Psoas muscle (tissue), 7 donors: ENCODE results near the gene DYNC2I2. TPM values are rescaled to one million over a fixed set of nuclear protein-coding genes. Genes with fewer than 3 reads are reported as not detected.

ENCODE experiments used
- polyA plus RNA-seq, 3 donors: library from polyadenylated mRNA; stranded (reverse); fragments of 200-250 nt; gene quantifications; one replicate each; pipeline ENCODE4 v1.2.3, GENCODE V29; 2013
- total RNA-seq, 4 donors: library from RNA; stranded (reverse); fragmentation: NEBNext Ultra II Directional in 2 of 4; extraction: Animal tissue kit (Norgen Biotek cat#: 25700) in 2 of 4; gene quantifications; one replicate each; pipeline versions ENCODE4 v1.2.1 to v1.2.4, GENCODE V29; 2021 to 2023
- donor health status: healthy with polysubstance abuse.
- donor health status: DM: no; HTN: no; CAD: no; lungs with moderate emphysema.
- donor health status: Bipolar disorder and iron deficiency.
- donor health status: healthy.
- donor health status: DM: no; HTN: no; CAD: no.
- donor health status: DM: no; HTN: no; CAD: no.
- donor health status: DM: yes; HTN: yes; CAD: no.

DYNC2I2 gene
- total and polyA plus RNA-seq, 7 donors: 6.3 to 29.1 (median 10.3) TPM

Other genes starting within 250 kb of the DYNC2I2 start
- 1 to 10 TPM; 2.2 to 6.5 (median 4.0) TPM for gene CERCAM, start 236.0 kb downstream of the DYNC2I2 start, total RNA-seq
- gene CERCAM, start 236.0 kb downstream of the DYNC2I2 start, polyA plus RNA-seq: 1 to 10 TPM; 1.7 to 2.5 (median 2.3) TPM
- 10 to 100 TPM in 1 of 4 donors, 1 to 10 TPM in 3; 6.7 to 12.3 (median 7.4) TPM for gene ODF2, start 200.8 kb downstream of the DYNC2I2 start, total RNA-seq
- 10 to 100 TPM in 2 of 3 donors, 1 to 10 TPM in 1; 9.6 to 20.5 (median 14.2) TPM for gene ODF2, start 200.8 kb downstream of the DYNC2I2 start, polyA plus RNA-seq
- 10 to 100 TPM; 16.1 to 25.7 (median 23.5) TPM for gene GLE1, start 152.1 kb downstream of the DYNC2I2 start, total RNA-seq
- gene GLE1, start 152.1 kb downstream of the DYNC2I2 start, polyA plus RNA-seq: 10 to 100 TPM; 10.3 to 29.5 (median 13.2) TPM
- 10 to 100 TPM; 42.6 to 91.4 (median 56.2) TPM for gene SPTAN1, start 104.3 kb downstream of the DYNC2I2 start, total RNA-seq
- gene SPTAN1, start 104.3 kb downstream of the DYNC2I2 start, polyA plus RNA-seq: 10 to 100 TPM; 18.1 to 30.7 (median 26.4) TPM
- gene SET, start 32.4 kb upstream of the DYNC2I2 start, total RNA-seq: 100 to 1,000 TPM; 171 to 283 (median 203) TPM
- 100 to 1,000 TPM; 141 to 244 (median 230) TPM for gene SET, start 32.4 kb upstream of the DYNC2I2 start, polyA plus RNA-seq
- 1 to 10 TPM; 2.6 to 5.0 (median 3.4) TPM for gene PKN3, start 45.7 kb upstream of the DYNC2I2 start, total RNA-seq
- gene PKN3, start 45.7 kb upstream of the DYNC2I2 start, polyA plus RNA-seq: 1 to 10 TPM; 2.9 to 4.4 (median 3.1) TPM
- 1 to 10 TPM; 4.5 to 7.2 (median 5.0) TPM for gene ZDHHC12, start 67.3 kb upstream of the DYNC2I2 start, total RNA-seq
- 10 to 100 TPM in 2 of 3 donors, 1 to 10 TPM in 1; 9.7 to 18.5 (median 12.4) TPM for gene ZDHHC12, start 67.3 kb upstream of the DYNC2I2 start, polyA plus RNA-seq
- gene ZER1, start 115.1 kb upstream of the DYNC2I2 start, total RNA-seq: 10 to 100 TPM; 40.3 to 67.2 (median 65.0) TPM
- 10 to 100 TPM; 15.2 to 54.8 (median 30.8) TPM for gene ZER1, start 115.1 kb upstream of the DYNC2I2 start, polyA plus RNA-seq
- gene TBC1D13, start 130.4 kb upstream of the DYNC2I2 start, total RNA-seq: 10 to 100 TPM; 14.4 to 17.5 (median 15.8) TPM
- gene TBC1D13, start 130.4 kb upstream of the DYNC2I2 start, polyA plus RNA-seq: 10 to 100 TPM; 11.8 to 25.1 (median 15.3) TPM
- gene ENDOG, start 161.7 kb upstream of the DYNC2I2 start, total RNA-seq: 100 to 1,000 TPM in 1 of 4 donors, 10 to 100 TPM in 3; 81.6 to 109 (median 90.0) TPM
- 100 to 1,000 TPM in 1 of 3 donors, 10 to 100 TPM in 2; 56.0 to 116 (median 84.9) TPM for gene ENDOG, start 161.7 kb upstream of the DYNC2I2 start, polyA plus RNA-seq
- gene SPOUT1, start 172.9 kb upstream of the DYNC2I2 start, total RNA-seq: 10 to 100 TPM; 13.3 to 33.0 (median 20.6) TPM
- gene SPOUT1, start 172.9 kb upstream of the DYNC2I2 start, polyA plus RNA-seq: 10 to 100 TPM in 2 of 3 donors, 1 to 10 TPM in 1; 9.5 to 18.3 (median 13.3) TPM
- gene KYAT1, start 225.1 kb upstream of the DYNC2I2 start, total RNA-seq: 1 to 10 TPM; 6.4 to 8.9 (median 7.1) TPM
- gene KYAT1, start 225.1 kb upstream of the DYNC2I2 start, polyA plus RNA-seq: 10 to 100 TPM in 1 of 3 donors, 1 to 10 TPM in 2; 7.2 to 12.0 (median 7.9) TPM
- 10 to 100 TPM; 12.2 to 22.4 (median 18.3) TPM for gene LRRC8A, start 225.3 kb upstream of the DYNC2I2 start, total RNA-seq
- gene LRRC8A, start 225.3 kb upstream of the DYNC2I2 start, polyA plus RNA-seq: 10 to 100 TPM; 11.6 to 71.5 (median 16.4) TPM